Endothelial cell of umbilical vein (primary cell): ENCODE results near the gene FAM222B. TPM values are rescaled to one million over a fixed set of nuclear protein-coding genes. Genes with fewer than 3 reads are reported as not detected.

ENCODE experiments used
- BruUV-seq: library from RNA; stranded (reverse); fragments of 400-500 nt; replicated peaks from 2 replicates; lab custom pipeline; 2021; lab: Mats Ljungman, UMichigan
- CTCF ChIA-PET: fragments of 300-600, 350-600 bp; sonication (Branson Sonifier 250); formaldehyde crosslinking; loops from one replicate; lab custom pipeline; 2021; ENCODE audit warnings: antibody characterized with exemption, inconsistent platforms; lab: Charles Lee
- POLR2A ChIA-PET: fragments of 300-600, 350-600 bp; sonication (Branson Sonifier 250); formaldehyde crosslinking; loops from one replicate; lab custom pipeline; 2021; ENCODE audit warnings: antibody characterized with exemption, inconsistent platforms; lab: Charles Lee
- DNase-seq: peaks from one replicate; pipeline ENCODE4 v3.0.0-alpha.2; 2011; ENCODE audit warnings: low read depth, low spot score
- FAIRE-seq: peaks from 2 replicates; lab custom pipeline; 2011; peaks lifted over from hg19 to GRCh38; lab: Jason Lieb, UNC
- H2AFZ ChIP-seq: 2 replicates; pipeline ENCODE4 v1.6.0; 2012; ENCODE audit warnings: low read depth, low read length, control low read depth, inconsistent platforms
- H3K27ac ChIP-seq: 2 replicates; pipeline ENCODE4 v1.5.1; 2011; ENCODE audit warnings: low read depth, mild to moderate bottlenecking, control low read depth, low read length, moderate library complexity; ENCODE audit not compliant: insufficient read depth
- H3K27me3 ChIP-seq, 2 experiments: 2 replicates each; pipeline versions ENCODE4 v1.6.0 to v1.6.1; 2011; ENCODE audit warnings: low read length in 2 of 2, mixed read lengths in 1 of 2; ENCODE audit not compliant: control insufficient read depth in 2 of 2, insufficient read depth in 2 of 2
- H3K36me3 ChIP-seq, 2 experiments: 2 replicates in 1 of 2; 3 replicates in 1 of 2; pipeline ENCODE4 v1.5.1; 2011; ENCODE audit warnings: low read length in 2 of 2, mild to moderate bottlenecking in 1 of 2, moderate library complexity in 1 of 2; ENCODE audit not compliant: control insufficient read depth in 2 of 2, insufficient read depth in 2 of 2; ENCODE audit errors: extremely low read depth in 1 of 2
- H3K4me1 ChIP-seq: 3 replicates; pipeline ENCODE4 v1.5.1; 2011; ENCODE audit warnings: mild to moderate bottlenecking, low read length; ENCODE audit not compliant: control insufficient read depth, insufficient read depth; ENCODE audit errors: extremely low read depth
- H3K4me2 ChIP-seq: 2 replicates; pipeline ENCODE4 v1.6.1; 2011; ENCODE audit warnings: low read length, control low read depth, mixed read lengths; ENCODE audit not compliant: insufficient read depth
- H3K4me3 ChIP-seq, 3 experiments: fragments of 200-600 bp in 1 of 3; sonication (generic), shearing (Covaris generic) in 1 of 3; replicated peaks in 1 of 3; 2 replicates each; pipeline ENCODE4 v1.5.1; 2011 to 2016; ENCODE audit warnings: control low read depth in 3 of 3, low read length in 3 of 3, mild to moderate bottlenecking in 2 of 3, inconsistent platforms in 1 of 3, low read depth in 1 of 3, moderate library complexity in 1 of 3; ENCODE audit not compliant: insufficient read depth in 1 of 3
- H3K79me2 ChIP-seq: 2 replicates; pipeline ENCODE4 v1.6.0; 2012; ENCODE audit warnings: low read length, inconsistent platforms; ENCODE audit not compliant: control insufficient read depth, insufficient read depth
- H3K9ac ChIP-seq: replicated peaks from 2 replicates; pipeline ENCODE3; 2011; ENCODE audit warnings: low read length, control low read depth; ENCODE audit not compliant: insufficient read depth; ENCODE audit errors: extremely low read depth
- H3K9me1 ChIP-seq: replicated peaks from 3 replicates; pipeline ENCODE4 v1.6.0; 2011; ENCODE audit warnings: mild to moderate bottlenecking, low read length; ENCODE audit not compliant: control insufficient read depth, insufficient read depth; ENCODE audit errors: extremely low read depth
- H3K9me3 ChIP-seq: replicated peaks from 2 replicates; pipeline ENCODE4 v1.5.1; 2012; ENCODE audit warnings: low read length, inconsistent platforms; ENCODE audit not compliant: control insufficient read depth, insufficient read depth
- H4K20me1 ChIP-seq: replicated peaks from 2 replicates; pipeline ENCODE3; 2011; ENCODE audit warnings: mild to moderate bottlenecking, low read length; ENCODE audit not compliant: control insufficient read depth, insufficient read depth; ENCODE audit errors: extremely low read depth
- EZH2 ChIP-seq: IDR thresholded peaks from 2 replicates; pipeline ENCODE4 v1.6.1; 2012; ENCODE audit warnings: borderline replicate concordance, low read depth, mild to moderate bottlenecking, moderate library complexity, low read length, inconsistent platforms; ENCODE audit not compliant: severe bottlenecking
- FOS ChIP-seq: IDR thresholded peaks from 2 replicates; pipeline ENCODE4 v1.6.1; 2011; ENCODE audit warnings: mild to moderate bottlenecking, low read length, moderate library complexity, borderline replicate concordance; ENCODE audit not compliant: insufficient read depth
- GATA2 ChIP-seq: IDR thresholded peaks from 2 replicates; pipeline ENCODE4 v1.7.0; 2011; ENCODE audit warnings: low read depth, mild to moderate bottlenecking, moderate library complexity, mixed read lengths, low read length; ENCODE audit not compliant: insufficient read length, insufficient read depth
- JUN ChIP-seq: IDR thresholded peaks from 2 replicates; pipeline ENCODE4 v1.6.1; 2011; ENCODE audit warnings: borderline replicate concordance, low read depth; ENCODE audit not compliant: insufficient read length, insufficient read depth
- MYC ChIP-seq: IDR thresholded peaks from one replicate; pipeline ENCODE4 v1.6.1; 2011; ENCODE audit warnings: mild to moderate bottlenecking, low read depth, low read length
- POLR2A ChIP-seq: IDR thresholded peaks from 2 replicates; pipeline ENCODE4 v1.6.1; 2012; ENCODE audit warnings: low read depth, mild to moderate bottlenecking, control low read depth, low read length
- POLR2AphosphoS5 ChIP-seq: IDR thresholded peaks from 2 replicates; pipeline ENCODE4 v1.6.1; 2012; ENCODE audit warnings: low read depth, mild to moderate bottlenecking, control low read depth, low read length, moderate library complexity; ENCODE audit not compliant: insufficient read depth
- dilution Hi-C: fragments of 300-500 bp; cut with MboI; formaldehyde crosslinking; loops from one replicate; pipeline ENCODE4 v1.15.0; 2019; ENCODE audit warnings: low sequenced_read_pairs; ENCODE audit not compliant: extremely low pct_ligation_motif_present
- intact Hi-C: fragments of 100-400 bp; cut with micrococcal nuclease; formaldehyde crosslinking; loops from one replicate; pipeline ENCODE4 v1.10.0; 2022
- polyA plus RNA-seq, 4 experiments: library from polyadenylated mRNA; depleted of rRNA in 3 of 4; stranded (reverse) in 3 of 4; unstranded in 1 of 4; fragments of >200 nt; gene quantifications; 2 replicates each; pipeline versions ENCODE4 v1.2.1 to v1.2.3, GENCODE V29; 2011 to 2012; ENCODE audit warnings: missing spikeins in 1 of 4
- total RNA-seq: library from RNA; stranded (reverse); gene quantifications from 2 replicates; pipeline ENCODE4 v1.2.3, GENCODE V29; 2021
- TF ChIP-seq, protein P1 (sequence below), 2 donors: IDR thresholded peaks; 1 replicate in 1 of 2; 2 replicates in 1 of 2; pipeline ENCODE4 v1.5.1; 2011; ENCODE audit warnings: low read length in 2 of 2, mild to moderate bottlenecking in 2 of 2, moderate library complexity in 2 of 2, control low read depth in 1 of 2, inconsistent platforms in 1 of 2, low read depth in 1 of 2; ENCODE audit not compliant: insufficient read depth in 1 of 2; ENCODE audit errors: extremely low read depth in 1 of 2
- TF ChIP-seq, protein P2 (sequence below): IDR thresholded peaks from 2 replicates; pipeline ENCODE4 v1.6.1; 2011; ENCODE audit not compliant: insufficient read depth, insufficient read length

The FAM222B gene
- total and polyA plus RNA-seq, 2 donors (not counting 3 experiments of a cell fraction or from before 2014, with no cell fraction given), result 21.1 to 30.6 TPM

DNA sequence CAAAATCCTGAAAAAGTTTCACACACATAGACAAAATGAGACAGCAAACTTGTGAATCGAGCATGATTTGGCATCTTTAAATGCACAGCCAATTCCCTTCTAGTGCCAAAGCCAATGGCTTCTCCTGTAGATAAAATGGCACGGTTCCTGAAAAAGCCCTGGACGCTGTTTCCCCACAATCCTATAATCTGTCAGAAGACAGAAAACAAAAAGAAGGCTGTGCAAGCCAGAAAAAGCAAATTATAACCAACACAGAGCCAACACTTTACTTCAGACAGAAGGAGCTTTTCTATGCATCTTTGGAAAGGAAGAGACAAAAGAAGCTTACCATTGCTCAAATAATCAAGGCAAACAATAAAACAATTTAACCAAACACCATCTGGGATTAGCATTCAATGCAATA lies 23.8 kb downstream of the FAM222B start:
- peaks cover 3% of the 10 kb centered on the region for H4K20me1 ChIP-seq
- no peaks in the 10 kb centered on the region for H3K27me3 ChIP-seq
- no peak overlapping the region for H3K27ac ChIP-seq
- no peaks in the 10 kb centered on the region for H3K9me1 ChIP-seq
- H3K4me2 ChIP-seq, result no peak overlapping the region
- no peaks in the 10 kb centered on the region for H3K9me3 ChIP-seq
- TF ChIP-seq, protein P1, sequence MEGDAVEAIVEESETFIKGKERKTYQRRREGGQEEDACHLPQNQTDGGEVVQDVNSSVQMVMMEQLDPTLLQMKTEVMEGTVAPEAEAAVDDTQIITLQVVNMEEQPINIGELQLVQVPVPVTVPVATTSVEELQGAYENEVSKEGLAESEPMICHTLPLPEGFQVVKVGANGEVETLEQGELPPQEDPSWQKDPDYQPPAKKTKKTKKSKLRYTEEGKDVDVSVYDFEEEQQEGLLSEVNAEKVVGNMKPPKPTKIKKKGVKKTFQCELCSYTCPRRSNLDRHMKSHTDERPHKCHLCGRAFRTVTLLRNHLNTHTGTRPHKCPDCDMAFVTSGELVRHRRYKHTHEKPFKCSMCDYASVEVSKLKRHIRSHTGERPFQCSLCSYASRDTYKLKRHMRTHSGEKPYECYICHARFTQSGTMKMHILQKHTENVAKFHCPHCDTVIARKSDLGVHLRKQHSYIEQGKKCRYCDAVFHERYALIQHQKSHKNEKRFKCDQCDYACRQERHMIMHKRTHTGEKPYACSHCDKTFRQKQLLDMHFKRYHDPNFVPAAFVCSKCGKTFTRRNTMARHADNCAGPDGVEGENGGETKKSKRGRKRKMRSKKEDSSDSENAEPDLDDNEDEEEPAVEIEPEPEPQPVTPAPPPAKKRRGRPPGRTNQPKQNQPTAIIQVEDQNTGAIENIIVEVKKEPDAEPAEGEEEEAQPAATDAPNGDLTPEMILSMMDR (IDR thresholded peaks at IDR 0.05; ENCODE audit: extremely low read depth in 1 of 2, insufficient read depth in 1 of 2, low read depth in 1 of 2, low read length in 2 of 2), result no peak
- no peak for TF ChIP-seq JUN
- no peak for TF ChIP-seq FOS
- TF ChIP-seq EZH2, result no peak
- no peak for TF ChIP-seq POLR2AphosphoS5
- dilution Hi-C loops, result no loop called here
- H3K9ac ChIP-seq, result no peak overlapping the region
- intact Hi-C loops, result no loop called here
- POLR2A ChIA-PET, result no interaction called here
- DNase-seq (no peak), FAIRE-seq (no peak)
- CTCF ChIA-PET, result interaction anchor here (1.0 to 2.3 kb wide), 3 partner anchors 30 to 55 kb away, joined by 3 to 11 read pairs (median 3); no protein-coding TSS in a partner anchor
- no TSS peak for BruUV-seq
- no peaks in the 10 kb centered on the region for H3K36me3 ChIP-seq
- H2AFZ ChIP-seq, result no peak overlapping the region
- H3K4me1 ChIP-seq, result no peaks in the 10 kb centered on the region
- peaks cover 54% of the 10 kb centered on the region for H3K79me2 ChIP-seq
- H3K4me3 ChIP-seq, result no peak overlapping the region

DNA sequence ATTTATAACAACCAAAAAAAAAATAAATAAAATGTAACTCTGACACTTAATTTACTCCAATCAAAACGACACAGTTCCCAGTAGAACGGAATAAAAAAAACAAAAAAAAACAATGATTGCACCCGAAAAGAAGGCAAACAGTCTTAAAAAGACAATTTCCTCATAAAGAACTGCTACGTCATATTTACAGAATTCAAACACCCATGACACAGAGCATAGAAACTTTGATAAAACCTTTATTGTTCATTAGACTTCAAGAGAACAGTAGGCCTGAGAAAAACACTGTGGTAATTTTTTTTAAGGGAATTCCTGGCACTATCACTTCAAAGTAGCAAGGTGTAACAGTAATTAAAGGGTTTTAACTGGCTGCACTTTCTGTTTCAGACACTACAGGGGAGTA lies 26.1 kb downstream of the FAM222B start:
- peaks cover 3% of the 10 kb centered on the region for H4K20me1 ChIP-seq
- H3K27me3 ChIP-seq, result no peaks in the 10 kb centered on the region
- CTCF ChIA-PET, result no interaction called here
- no peak overlapping the region for H3K4me3 ChIP-seq
- TF ChIP-seq, protein P2, sequence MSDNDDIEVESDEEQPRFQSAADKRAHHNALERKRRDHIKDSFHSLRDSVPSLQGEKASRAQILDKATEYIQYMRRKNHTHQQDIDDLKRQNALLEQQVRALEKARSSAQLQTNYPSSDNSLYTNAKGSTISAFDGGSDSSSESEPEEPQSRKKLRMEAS, result no peak
- no peak for TF ChIP-seq POLR2AphosphoS5
- TF ChIP-seq FOS, result no peak
- TF ChIP-seq MYC, result no peak
- no peak for TF ChIP-seq JUN
- no peak for TF ChIP-seq POLR2A
- no peak for TF ChIP-seq GATA2
- no peak for TF ChIP-seq EZH2
- TF ChIP-seq, protein P1 (IDR thresholded peaks at IDR 0.05; ENCODE audit: extremely low read depth in 1 of 2, insufficient read depth in 1 of 2, low read depth in 1 of 2, low read length in 2 of 2), result no peak
- POLR2A ChIA-PET, result no interaction called here
- dilution Hi-C loops, result no loop called here
- H3K36me3 ChIP-seq, result no peaks in the 10 kb centered on the region
- FAIRE-seq, result no peak
- H3K27ac ChIP-seq, result no peak overlapping the region
- H3K79me2 ChIP-seq, result peaks cover 50% of the 10 kb centered on the region
- no peaks in the 10 kb centered on the region for H3K9me3 ChIP-seq
- no peak for DNase-seq
- H3K4me2 ChIP-seq, result no peak overlapping the region
- no peaks in the 10 kb centered on the region for H3K9me1 ChIP-seq
- no TSS peak for BruUV-seq
- intact Hi-C loops, result no loop called here
- H3K4me1 ChIP-seq, result peaks cover 1% of the 10 kb centered on the region
- no peak overlapping the region for H3K9ac ChIP-seq
- no peak overlapping the region for H2AFZ ChIP-seq
